ENCODE measurements around the gene C2CD3. TPM values are rescaled to one million over a fixed set of nuclear protein-coding genes. Genes with fewer than 3 reads are reported as not detected.

Gene C2CD3
- total and polyA plus RNA-seq, 10 of the 15 experiments (the other 5 are each of a cell fraction or from before 2014, with no cell fraction given): 2.3 to 24.0 (median 16.3) TPM

GRCh38 chr11:74170694-74171629 is at the start of gene C2CD3, which contains the start of gene PPME1 (continued):
- TF ChIP-seq SIN3A (IDR thresholded peaks at IDR 0.05; ENCODE audit: low read depth, low read length): peak; percentile 89
- peak; percentile 99 for TF ChIP-seq IKZF1 (conservative IDR thresholded peaks at IDR 0.05)
- TF ChIP-seq POLR2AphosphoS2 (IDR thresholded peaks at IDR 0.05; ENCODE audit: low read depth, low read length): 0 out of 2 replicates have a peak, but pooled peaks have one; percentile 58
- TF ChIP-seq BACH1 (IDR thresholded peaks at IDR 0.05; ENCODE audit: borderline replicate concordance): peak; percentile 96
- TF ChIP-seq EP300 (IDR thresholded peaks at IDR 0.05; ENCODE audit: borderline replicate concordance in 1 of 2, control insufficient read depth in 1 of 2, low read depth in 2 of 2, low read length in 2 of 2): 0 out of 4 replicates have a peak, but pooled peaks of 1 of the 2 experiments have one; percentile 16
- peak; percentile 35; the same call in 1 of the 2 replicates for TF ChIP-seq RELB (IDR thresholded peaks at IDR 0.05; ENCODE audit: low read depth)

DNA sequence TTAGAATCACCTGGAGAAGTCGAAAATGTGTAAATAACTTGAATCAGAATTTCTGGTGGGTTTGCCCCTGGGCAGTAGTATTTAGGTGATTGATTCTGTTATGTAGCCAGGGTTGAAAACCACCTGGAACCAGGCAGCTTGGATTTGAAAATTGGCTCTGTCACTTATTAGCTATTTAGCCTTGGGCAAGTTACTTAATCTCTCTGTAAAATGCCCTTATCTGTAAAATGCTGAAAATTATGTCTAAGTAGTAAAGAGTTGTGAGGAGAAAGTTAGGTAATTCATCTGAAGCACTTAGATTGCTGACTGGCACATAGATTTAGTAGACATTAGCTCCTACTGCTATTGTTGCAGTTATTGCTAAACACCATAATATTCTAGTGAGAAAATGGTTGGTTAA is 49.6 kb upstream of the C2CD3 start:
- Histone ChIP-seq H3K9ac (ENCODE audit: control insufficient read depth, insufficient read depth, low read length) (no peak overlapping the region), H3K9me3 (replicated peaks; ENCODE audit: control insufficient read depth, insufficient read depth, low read length) (peaks cover 2% of the 10 kb centered on the region; the same call in 2 of the 3 replicates), H3K27me3 (replicated peaks in 1 of 2; ENCODE audit: control insufficient read depth in 2 of 2, insufficient read depth in 2 of 2, low read length in 1 of 2) (no peaks in the 10 kb centered on the region), H3K4me1 (ENCODE audit: control insufficient read depth, insufficient read depth, low read length) (no peaks in the 10 kb centered on the region), H3K4me3 (no peak overlapping the region), H2AFZ (ENCODE audit: control insufficient read depth, low read depth, low read length) (no peak overlapping the region), H3K79me2 (ENCODE audit: control insufficient read depth, insufficient read depth, low read length) (no peaks in the 10 kb centered on the region), H3K36me3 (ENCODE audit: control insufficient read depth in 2 of 2, insufficient read depth in 2 of 2, low read length in 1 of 2) (no peaks in the 10 kb centered on the region), H3K27ac (ENCODE audit: control insufficient read depth, insufficient read depth) (no peak overlapping the region), H3K4me2 (ENCODE audit: control insufficient read depth, insufficient read depth) (no peak overlapping the region), H4K20me1 (ENCODE audit: control insufficient read depth, insufficient read depth) (no peaks in the 10 kb centered on the region)
- in situ Hi-C loops (cut with MboI) (no loop called here), intact Hi-C loops (cut with micrococcal nuclease; ENCODE audit: unreplicated experiment) (no loop called here)
- CTCF ChIA-PET: interaction anchor here (1.7 to 2.6 kb wide), 2 partner anchors 11 to 35 kb away, joined by 3 to 8 read pairs; no protein-coding TSS in a partner anchor
- DNase-seq (ENCODE audit: low read depth, low spot score) (no peak), FAIRE-seq (no peak), ATAC-seq (no peak)
- POLR2A ChIA-PET: no interaction called here
- BruUV-seq (replicated peaks): no TSS peak
- WGBS (ENCODE audit: insufficient coverage, insufficient replicate concordance, low lambda C conversion rate, missing lambda C conversion rate): 89% methylated on average over 1 of the region's 1 CpG
- RAD21 ChIA-PET (ENCODE audit: unreplicated experiment): no interaction called here
- no peak for TF ChIP-seq CEBPZ (IDR thresholded peaks at IDR 0.05; ENCODE audit: low read depth, low read length)
- no peak for TF ChIP-seq SMARCA5 (IDR thresholded peaks at IDR 0.05)
- TF ChIP-seq IRF4 (IDR thresholded peaks at IDR 0.05; ENCODE audit: low read depth, low read length): no peak
- no peak for TF ChIP-seq ETV6 (conservative IDR thresholded peaks at IDR 0.05 in 1 of 2, IDR thresholded peaks at IDR 0.05 in 1 of 2; ENCODE audit: borderline replicate concordance in 1 of 2, low read depth in 1 of 2)
- SMC1A ChIA-PET (ENCODE audit: uncharacterized antibody, unreplicated experiment): no interaction called here
